ENCODE data around the gene ZNF512B.
"Not testable (repeated sequence)": the region's sequence is repeated elsewhere in the genome, so short reads cannot be mapped to it uniquely, and the experiment has no call there.

Gene ZNF512B

DNA sequence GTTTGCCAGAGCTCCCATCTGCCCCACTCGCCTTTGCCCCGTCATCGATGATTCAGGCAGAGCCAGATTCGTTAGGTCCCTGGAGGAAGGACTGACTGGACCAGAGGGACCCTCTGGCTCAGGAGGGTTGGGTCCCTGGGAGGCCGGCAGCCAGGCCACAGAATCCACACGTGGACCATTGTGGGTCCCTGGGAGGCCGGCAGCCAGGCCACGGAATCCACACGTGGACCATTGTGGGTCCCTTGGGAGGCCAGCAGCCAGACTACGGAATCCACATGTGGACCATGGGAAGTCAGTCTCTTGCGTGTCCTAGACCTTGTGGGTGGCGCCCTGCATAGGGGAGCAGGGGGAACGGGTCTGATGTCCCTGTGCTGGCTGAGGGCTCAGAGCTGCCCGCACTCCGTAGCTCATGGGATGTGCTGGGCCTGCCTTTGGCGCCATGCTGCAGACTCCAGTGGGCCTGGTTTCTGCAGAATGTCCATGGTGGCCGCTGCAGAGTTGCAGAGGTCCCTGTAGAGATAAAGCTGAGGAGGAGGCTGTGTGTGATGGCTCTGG is 37.0 kb downstream of the ZNF512B start:
- DNase-seq (ENCODE audit: low read depth in 2 of 2) = no peak

DNA sequence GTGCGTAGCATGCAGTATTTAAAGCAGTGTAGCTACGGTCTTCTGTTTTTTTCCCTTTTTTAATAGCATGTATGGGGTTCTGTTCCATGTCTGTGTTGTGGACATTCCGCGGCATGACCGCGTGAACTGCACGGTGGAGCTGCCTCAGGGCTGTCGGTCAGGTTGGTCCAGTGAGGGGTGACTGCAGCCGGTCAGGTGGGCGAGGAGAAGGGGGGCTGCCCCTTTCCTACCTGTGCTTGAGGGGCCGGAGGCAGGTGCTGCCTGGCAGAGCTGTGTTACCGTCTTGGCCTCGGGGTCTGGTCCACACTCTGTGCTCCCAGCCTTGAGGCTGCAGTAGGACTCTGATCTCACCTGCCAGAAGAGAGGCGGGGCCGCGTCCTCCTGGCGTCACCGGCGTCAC is 38.0 kb downstream of the ZNF512B start:
- DNase-seq (ENCODE audit: low read depth in 2 of 2) = no peak

DNA sequence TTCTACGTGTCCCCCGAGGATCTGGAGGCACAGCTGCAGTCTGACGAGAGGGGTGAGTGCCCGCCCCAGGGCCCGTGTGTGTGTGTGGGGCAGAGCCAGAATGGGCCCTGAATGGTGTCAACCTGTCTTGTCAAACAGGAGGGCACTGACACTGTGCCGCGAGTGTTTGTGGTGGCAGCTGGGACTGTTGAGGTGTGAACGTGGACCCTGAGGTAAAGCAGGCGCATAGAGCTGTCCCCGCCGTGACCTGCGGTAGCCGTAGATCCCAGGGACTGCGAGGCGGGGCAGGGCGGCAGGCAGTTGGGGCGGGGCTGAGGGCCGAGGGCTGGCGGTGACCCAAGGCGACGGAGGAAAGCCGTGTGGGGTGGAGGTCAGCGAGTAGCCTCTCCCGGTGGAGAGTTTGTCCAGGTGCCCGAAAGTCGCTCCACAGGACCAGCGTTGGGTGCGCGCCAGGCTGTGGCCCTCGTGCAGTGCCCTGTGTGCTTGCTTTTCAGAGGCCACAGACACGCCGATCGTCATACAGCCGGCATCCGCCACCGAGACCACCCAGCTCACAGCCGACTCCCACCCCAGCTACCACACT is 38.7 kb downstream of the ZNF512B start:
- DNase-seq (ENCODE audit: low read depth in 2 of 2) = no peak

DNA sequence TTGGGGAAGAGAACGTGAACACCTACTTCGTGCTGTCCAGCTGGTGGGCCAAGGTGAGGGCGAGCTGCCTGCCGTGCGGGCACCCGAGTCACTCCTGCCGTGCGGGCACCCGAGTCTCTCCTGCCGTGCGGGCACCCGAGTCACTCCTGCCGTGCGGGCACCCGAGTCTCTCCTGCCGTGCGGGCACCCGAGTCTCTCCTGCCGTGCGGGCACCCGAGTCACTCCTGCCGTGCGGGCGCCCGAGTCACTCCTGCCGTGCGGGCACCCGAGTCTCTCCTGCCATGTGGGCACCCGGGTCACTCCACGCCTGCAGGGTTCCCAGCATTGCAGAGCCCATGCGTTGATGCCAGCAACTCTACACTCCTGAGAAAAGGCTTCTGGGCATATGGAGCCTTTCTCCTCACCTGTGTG is 40.3 kb downstream of the ZNF512B start:
- DNase-seq (ENCODE audit: low read depth in 2 of 2) = not testable (repeated sequence)

DNA sequence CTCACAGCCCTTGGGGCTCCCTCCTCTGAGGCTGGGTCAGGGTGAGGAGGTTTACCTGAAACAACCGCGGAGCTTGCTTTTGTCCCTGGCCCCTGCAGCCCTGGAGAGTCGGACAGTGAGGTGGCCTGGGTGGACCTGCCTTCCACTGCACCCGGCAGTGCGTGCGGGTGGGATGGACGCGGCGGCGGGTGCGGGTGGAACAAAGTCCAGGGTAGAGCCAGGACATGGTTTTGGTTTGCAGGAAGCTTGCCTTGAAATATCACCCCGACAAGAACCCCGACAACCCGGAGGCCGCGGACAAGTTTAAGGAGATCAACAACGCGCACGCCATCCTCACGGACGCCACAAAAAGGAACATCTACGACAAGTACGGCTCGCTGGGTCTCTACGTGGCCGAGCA is 40.7 kb downstream of the ZNF512B start:
- no peak for DNase-seq (ENCODE audit: low read depth in 2 of 2)

DNA sequence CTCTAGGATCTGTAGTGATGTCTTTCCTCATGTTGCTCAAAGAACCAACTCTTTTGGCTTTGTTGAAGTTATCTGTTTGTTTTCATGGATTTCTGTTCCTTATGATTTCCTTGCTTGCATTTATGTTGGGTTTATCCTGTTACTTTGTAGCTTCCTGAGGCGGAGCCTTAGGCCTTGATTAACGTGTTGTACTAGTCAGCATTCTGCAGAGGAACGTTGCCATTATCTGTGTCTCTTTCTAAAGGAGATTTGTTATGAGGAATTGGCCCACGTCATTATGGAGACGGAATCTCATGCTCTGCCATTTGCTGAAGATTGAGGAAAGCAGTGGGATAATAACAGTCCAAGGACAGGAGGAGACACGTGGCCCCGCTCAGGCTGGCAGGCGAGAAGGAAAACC is 43.4 kb downstream of the ZNF512B start:
- DNase-seq (ENCODE audit: low read depth in 2 of 2) = no peak

DNA sequence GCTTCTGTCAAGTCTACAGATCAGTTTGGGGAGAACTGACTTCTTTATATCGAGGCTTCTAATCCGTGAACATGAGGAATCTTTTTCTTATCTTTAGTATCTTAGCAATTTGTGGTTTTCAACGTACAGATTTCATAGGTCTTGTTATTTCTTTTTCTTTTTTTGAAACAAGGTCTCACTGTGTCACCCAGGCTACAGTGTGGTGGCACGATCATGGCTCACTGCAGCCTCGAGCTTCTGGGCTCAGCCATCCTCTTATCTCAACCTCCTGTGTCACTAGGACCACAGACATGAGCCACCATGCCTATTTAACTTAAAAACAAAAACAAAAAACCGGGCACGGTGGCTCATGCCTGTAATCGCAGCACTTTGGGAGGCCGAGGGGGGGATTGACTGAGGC is 45.5 kb downstream of the ZNF512B start:
- DNase-seq (ENCODE audit: low read depth in 2 of 2) = no peak

DNA sequence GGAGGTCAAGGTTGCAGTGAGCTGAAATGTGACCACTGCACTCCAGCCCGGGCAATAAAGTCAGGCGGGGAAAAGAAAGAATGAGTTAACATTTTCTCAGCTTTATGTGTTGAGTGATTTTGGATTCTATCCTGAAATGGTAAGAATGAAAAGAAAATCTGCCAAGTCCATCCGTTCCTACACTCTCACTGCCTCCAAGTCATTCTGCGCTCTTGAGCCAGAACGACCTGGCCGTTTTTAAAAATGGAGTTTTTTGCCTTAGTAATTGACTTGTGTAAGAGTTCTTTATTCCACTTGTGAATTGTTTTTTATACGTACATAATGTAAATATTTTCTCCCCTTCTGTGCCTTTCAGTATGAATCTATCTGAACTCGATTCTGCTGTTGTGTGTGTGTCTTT is 46.1 kb downstream of the ZNF512B start:
- no peak for DNase-seq (ENCODE audit: low read depth in 2 of 2)

DNA sequence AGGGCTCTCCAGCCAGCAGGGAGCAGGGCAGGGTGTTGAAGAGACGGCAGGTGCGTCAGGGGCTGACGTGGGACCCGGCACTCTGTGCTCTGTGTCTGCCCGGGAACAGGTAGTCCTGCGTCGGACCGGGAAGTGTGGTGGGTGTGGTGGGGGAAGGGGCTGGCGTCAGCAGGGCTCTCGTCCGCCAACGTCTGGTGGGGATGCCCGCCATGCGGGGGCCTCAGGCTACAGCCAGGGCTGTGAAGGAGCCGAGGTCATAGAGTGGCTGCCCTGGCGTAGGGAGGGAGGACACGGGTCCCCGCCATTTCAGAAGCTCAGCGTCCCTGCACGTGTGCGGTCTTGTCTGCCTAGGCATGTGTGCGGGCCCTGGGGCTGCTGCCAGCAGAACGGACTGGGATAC is 49.5 kb downstream of the ZNF512B start:
- no peak for DNase-seq (ENCODE audit: low read depth in 2 of 2)

DNA sequence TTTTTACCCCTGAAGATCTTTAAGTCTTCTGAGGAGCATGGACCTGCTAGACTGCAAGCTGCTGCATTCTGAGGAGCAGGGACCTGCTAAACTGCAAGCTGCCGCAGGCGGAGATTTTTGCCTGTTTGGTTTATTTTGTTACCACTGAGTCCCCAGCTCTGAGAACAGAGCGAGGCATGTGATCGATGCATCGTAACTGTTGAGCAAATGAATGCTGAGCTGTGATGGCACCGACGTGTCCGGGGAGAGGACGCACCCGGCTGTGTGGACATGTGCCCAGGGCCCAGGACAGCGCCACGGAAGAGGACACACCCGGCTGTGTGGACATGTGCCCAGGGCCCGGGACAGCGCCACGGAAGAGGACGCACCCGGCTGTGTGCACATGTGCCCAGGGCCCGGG is 50.6 kb downstream of the ZNF512B start:
- DNase-seq (ENCODE audit: low read depth in 2 of 2) = no peak

DNA sequence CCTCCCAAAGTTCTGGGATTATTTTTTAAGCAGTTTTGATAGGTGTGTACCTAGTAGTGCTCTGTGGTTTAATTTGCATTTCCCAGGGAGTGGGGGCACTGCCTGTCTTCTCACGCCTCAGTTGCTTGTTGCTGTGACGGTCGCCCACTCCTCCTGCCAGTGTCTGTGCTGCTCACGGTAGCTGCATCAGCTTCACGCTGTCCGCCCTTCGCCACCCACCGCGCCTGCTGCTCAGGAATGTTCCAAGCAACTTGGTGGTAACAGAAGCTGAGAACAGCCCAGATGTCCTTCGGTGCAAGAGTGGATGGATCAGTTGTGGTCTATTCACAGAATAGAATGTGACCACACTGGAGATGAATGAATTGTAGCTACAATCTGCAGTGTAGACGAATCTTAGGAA is 51.9 kb downstream of the ZNF512B start:
- DNase-seq (ENCODE audit: low read depth in 2 of 2) = no peak

DNA sequence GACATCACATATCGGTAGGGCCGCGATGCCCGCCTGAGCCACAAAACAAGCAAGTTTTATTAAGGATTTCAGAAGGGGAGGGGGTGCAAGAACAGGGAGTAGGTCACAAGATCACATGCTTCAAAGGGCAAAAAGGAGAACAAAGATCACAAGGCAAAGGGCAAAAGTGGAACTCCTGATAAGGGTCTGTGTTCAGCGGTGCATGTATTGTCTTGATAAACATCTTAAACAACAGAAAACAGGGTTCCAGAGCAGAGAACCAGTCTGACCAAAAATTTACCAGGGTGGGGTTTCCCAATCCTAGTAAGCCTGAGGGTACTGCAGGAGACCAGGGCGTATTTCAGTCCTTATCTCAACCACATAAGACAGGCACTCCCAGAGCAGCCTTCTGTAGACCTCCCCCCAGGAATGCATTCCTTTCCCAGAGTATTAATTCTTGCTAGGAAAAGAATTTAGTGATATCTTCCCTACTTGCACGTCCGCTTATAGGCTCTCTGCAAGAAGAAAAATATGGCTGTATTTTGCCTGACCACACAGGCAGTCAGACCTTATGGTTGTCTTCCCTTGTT is 53.3 kb downstream of the ZNF512B start:
- DNase-seq (ENCODE audit: low read depth in 2 of 2) = not testable (repeated sequence)

DNA sequence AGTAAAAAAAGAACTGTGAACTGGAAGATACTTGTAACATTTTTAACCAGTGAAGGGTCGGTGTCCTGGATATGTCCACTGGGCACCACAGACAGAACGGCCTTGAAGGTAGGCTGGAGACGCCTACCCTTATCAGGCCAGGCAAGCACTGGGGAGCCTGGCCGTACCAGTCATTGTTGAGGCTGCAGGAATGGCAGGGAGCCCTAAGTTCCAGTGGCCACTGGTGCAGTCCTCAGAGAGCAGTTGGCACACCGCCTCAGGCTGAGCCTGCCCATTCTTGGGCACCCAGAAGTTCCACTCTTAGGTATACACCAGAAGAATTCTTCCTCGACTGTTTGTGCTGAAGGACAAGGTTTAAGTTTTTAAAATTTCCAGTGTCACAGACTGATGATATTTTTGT is 54.3 kb downstream of the ZNF512B start:
- no peak for DNase-seq (ENCODE audit: low read depth in 2 of 2)

DNA sequence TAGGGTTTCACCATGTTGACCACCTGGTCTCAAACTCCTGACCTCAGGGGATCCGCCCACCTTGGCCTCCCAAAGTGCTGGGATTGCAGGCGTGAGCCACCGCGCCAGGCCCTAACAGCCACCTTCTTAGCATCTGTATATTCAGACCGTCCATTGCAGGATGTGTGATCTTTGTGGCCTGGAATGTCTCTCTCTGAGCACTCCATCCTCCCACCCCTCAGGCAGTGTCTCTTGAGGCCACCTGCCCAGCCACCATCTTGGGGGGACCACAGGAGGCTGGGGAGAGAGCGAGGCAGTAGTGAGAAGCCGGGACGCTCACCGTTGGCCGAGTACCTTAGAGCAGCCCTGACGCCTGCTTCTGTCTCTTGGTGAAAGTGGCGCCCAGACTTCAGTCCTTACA is 56.0 kb downstream of the ZNF512B start:
- no peak for DNase-seq (ENCODE audit: low read depth in 2 of 2)

DNA sequence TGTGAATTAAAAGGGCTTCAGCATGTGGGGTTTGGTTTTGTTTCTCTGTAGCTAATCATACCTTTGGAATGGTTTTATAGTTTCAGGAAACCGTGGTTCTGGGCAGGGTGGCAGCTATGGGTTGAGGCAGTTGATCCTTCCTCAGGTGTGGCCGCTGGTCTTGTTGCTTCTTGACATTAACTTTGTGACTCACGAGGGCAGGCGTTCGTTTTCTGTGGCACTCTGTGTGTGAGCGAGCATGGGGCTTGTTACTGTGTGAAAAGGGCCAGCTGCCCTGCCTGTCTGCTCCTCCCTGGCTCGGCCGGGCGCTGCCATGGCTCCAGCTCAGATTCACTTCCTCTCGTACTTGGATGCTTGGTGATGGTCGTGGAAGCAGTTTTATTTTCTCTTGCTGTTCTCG is 58.6 kb downstream of the ZNF512B start:
- no peak for DNase-seq (ENCODE audit: low read depth in 2 of 2)

DNA sequence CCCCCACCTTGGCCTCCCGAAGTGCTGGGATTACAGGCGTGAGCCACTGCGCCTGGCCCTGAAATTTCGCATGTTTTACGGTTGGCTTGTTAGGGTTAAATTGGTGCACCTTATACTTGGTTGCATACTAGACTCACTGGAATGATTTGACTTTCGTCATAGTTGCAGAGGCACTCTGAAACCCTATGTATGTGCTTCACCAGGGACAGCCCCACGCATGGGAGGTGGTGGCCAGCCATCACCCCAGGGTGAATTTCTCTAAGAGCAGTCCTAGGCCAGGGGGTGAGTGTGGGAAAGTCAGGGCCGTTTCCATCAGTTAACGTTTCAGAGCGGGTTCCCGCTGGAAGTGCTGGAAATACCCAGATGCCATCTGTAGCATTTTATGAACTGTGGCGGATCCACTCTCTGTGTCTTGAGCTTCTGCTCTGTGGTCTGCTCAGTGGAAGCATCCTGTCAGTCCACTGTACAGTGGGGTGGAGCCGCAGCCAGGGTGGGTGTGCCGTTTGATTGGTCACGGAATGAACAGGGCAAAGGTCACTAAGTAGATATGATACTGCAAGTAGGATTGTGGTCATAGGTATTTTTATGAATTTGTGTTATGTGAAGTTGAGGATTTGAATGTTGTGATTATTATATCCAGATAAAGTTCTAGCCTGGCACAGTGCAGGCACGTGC is 61.6 kb downstream of the ZNF512B start:
- no peak for DNase-seq (ENCODE audit: low read depth in 2 of 2)

Measured in stimulated activated CD4-positive, alpha-beta T cell treated with anti-CD3 and anti-CD28 coated beads, Interleukin-12 subunit alpha, Interleukin-12 subunit beta, amount 100 ng/mL, for 24 hours (primary cell).